Keratinocyte (primary cell): ENCODE measurements around the gene TBKBP1. TPM values are rescaled to one million over a fixed set of nuclear protein-coding genes. Genes with fewer than 3 reads are reported as not detected.

ENCODE experiments used
- DNase-seq: peaks from one replicate; pipeline ENCODE4 v3.0.0-alpha.2; 2011; ENCODE audit warnings: low read depth, missing footprints, low spot score
- FAIRE-seq: peaks from 2 replicates; lab custom pipeline; 2011; peaks lifted over from hg19 to GRCh38; lab: Jason Lieb, UNC
- H2AFZ ChIP-seq: 2 replicates; pipeline ENCODE4 v1.6.0; 2012; ENCODE audit warnings: low read length, control low read depth, inconsistent platforms; ENCODE audit not compliant: control insufficient read depth
- H3K27ac ChIP-seq: 2 replicates; pipeline ENCODE4 v1.5.1; 2011; ENCODE audit warnings: low read length; ENCODE audit not compliant: control insufficient read depth, insufficient read depth
- H3K27me3 ChIP-seq: 3 replicates; pipeline ENCODE4 v1.6.0; 2011; ENCODE audit warnings: low read length; ENCODE audit not compliant: control insufficient read depth, insufficient read depth; ENCODE audit errors: extremely low read depth
- H3K36me3 ChIP-seq, 2 experiments: 2 replicates in 1 of 2; 3 replicates in 1 of 2; pipeline ENCODE4 v1.5.1; 2011; ENCODE audit warnings: low read length in 2 of 2, mild to moderate bottlenecking in 1 of 2; ENCODE audit not compliant: control insufficient read depth in 2 of 2, insufficient read depth in 2 of 2; ENCODE audit errors: extremely low read depth in 1 of 2
- H3K4me1 ChIP-seq: 3 replicates; pipeline ENCODE4 v1.5.1; 2011; ENCODE audit warnings: low read length; ENCODE audit not compliant: control insufficient read depth, insufficient read depth; ENCODE audit errors: extremely low read depth
- H3K4me2 ChIP-seq: 3 replicates; pipeline ENCODE4 v1.6.0; 2011; ENCODE audit warnings: low read depth, low read length; ENCODE audit not compliant: control insufficient read depth, insufficient read depth; ENCODE audit errors: extremely low read depth
- H3K4me3 ChIP-seq, 3 experiments: fragments of 200-600 bp in 1 of 3; sonication (generic) in 1 of 3; 2 replicates in 2 of 3; 3 replicates in 1 of 3; pipeline ENCODE4 v1.5.1; 2011 to 2016; ENCODE audit warnings: low read length in 3 of 3, mild to moderate bottlenecking in 3 of 3, control low read depth in 2 of 3, inconsistent platforms in 1 of 3, low read depth in 1 of 3, mixed read lengths in 1 of 3, mixed run types in 1 of 3, moderate library complexity in 1 of 3; ENCODE audit not compliant: control insufficient read depth in 2 of 3, insufficient read depth in 2 of 3; ENCODE audit errors: extremely low read depth in 1 of 3
- H3K79me2 ChIP-seq: 2 replicates; pipeline ENCODE4 v1.6.0; 2012; ENCODE audit warnings: low read length; ENCODE audit not compliant: control insufficient read depth, insufficient read depth
- H3K9ac ChIP-seq: 3 replicates; pipeline ENCODE4 v1.6.0; 2011; ENCODE audit warnings: low read length; ENCODE audit not compliant: control insufficient read depth, insufficient read depth; ENCODE audit errors: extremely low read depth
- H3K9me1 ChIP-seq: 3 replicates; pipeline ENCODE4 v1.6.0; 2011; ENCODE audit warnings: low read length; ENCODE audit not compliant: control insufficient read depth, insufficient read depth; ENCODE audit errors: extremely low read depth
- H3K9me3 ChIP-seq: 2 replicates; pipeline ENCODE4 v1.5.1; 2012; ENCODE audit warnings: low read depth, low read length; ENCODE audit not compliant: control insufficient read depth
- H4K20me1 ChIP-seq: 3 replicates; pipeline ENCODE4 v1.6.0; 2011; ENCODE audit warnings: low read length; ENCODE audit not compliant: control insufficient read depth, insufficient read depth; ENCODE audit errors: extremely low read depth
- CTCF ChIP-seq, 3 experiments: IDR thresholded peaks in 1 of 3; conservative IDR thresholded peaks in 1 of 3; optimal IDR thresholded peaks in 1 of 3; 2 replicates in 2 of 3; 3 replicates in 1 of 3; pipeline versions ENCODE3 to v1.5.1; 2011; ENCODE audit warnings: low read length in 3 of 3, mild to moderate bottlenecking in 3 of 3, moderate library complexity in 2 of 3, control low read depth in 1 of 3, inconsistent platforms in 1 of 3; ENCODE audit not compliant: insufficient read depth in 2 of 3; ENCODE audit errors: extremely low read depth in 1 of 3
- EZH2 ChIP-seq: IDR thresholded peaks from one replicate; pipeline ENCODE4 v1.6.1; 2012; ENCODE audit warnings: inconsistent platforms, mild to moderate bottlenecking, low read length, moderate library complexity
- dilution Hi-C: fragments of 300-500 bp; cut with MboI; formaldehyde crosslinking; loops from one replicate; pipeline ENCODE4 v1.7.0; 2020; ENCODE audit warnings: low sequenced_read_pairs; ENCODE audit not compliant: extremely low pct_ligation_motif_present
- polyA plus RNA-seq, 5 experiments: library from polyadenylated mRNA; depleted of rRNA in 3 of 5; stranded (reverse) in 3 of 5; stranded (forward) in 1 of 5; unstranded in 1 of 5; fragments of >200 nt; gene quantifications; 1 replicate in 1 of 5; 2 replicates in 3 of 5; 3 replicates in 1 of 5; pipeline versions ENCODE4 v1.2.1 to v1.2.3, GENCODE V29; 2011 to 2012; ENCODE audit warnings: missing spikeins in 2 of 5, low read depth in 1 of 5, low replicate concordance in 1 of 5

Gene TBKBP1
- polyA plus RNA-seq, 1 donor (not counting 4 experiments of a cell fraction or from before 2014, with no cell fraction given) = 4.3 TPM

- H3K36me3 ChIP-seq = peaks cover 0 to 3% of the 10 kb centered on the region in 2 experiments
- H3K9me1 ChIP-seq = no peaks in the 10 kb centered on the region
- DNase-seq (no peak), FAIRE-seq (no peak)
- no peaks in the 10 kb centered on the region for H3K4me1 ChIP-seq
- H3K27ac ChIP-seq = no peak overlapping the region
- H3K4me2 ChIP-seq = no peak overlapping the region
- no peak overlapping the region for H2AFZ ChIP-seq
- no peaks in the 10 kb centered on the region for H3K9me3 ChIP-seq
- no peak overlapping the region for H3K9ac ChIP-seq
- TF ChIP-seq EZH2 (no peak), CTCF (optimal IDR thresholded peaks at IDR 0.05 in 1 of 3, IDR thresholded peaks at IDR 0.05 in 1 of 3, conservative IDR thresholded peaks at IDR 0.05 in 1 of 3; ENCODE audit: extremely low read depth in 1 of 3, insufficient read depth in 2 of 3, low read length in 3 of 3) (no peak)
- no peaks in the 10 kb centered on the region for H3K27me3 ChIP-seq
- no peak overlapping the region for H3K4me3 ChIP-seq
- no peaks in the 10 kb centered on the region for H3K79me2 ChIP-seq
- dilution Hi-C loops = no loop called here
- H4K20me1 ChIP-seq = peaks cover 3% of the 10 kb centered on the region
These were observed 11.9 kb downstream of the TBKBP1 start for GRCh38 chr17:47705536-47706530.

- no peak overlapping the region for H3K9ac ChIP-seq
- no peak overlapping the region for H3K4me2 ChIP-seq
- H3K27me3 ChIP-seq = peaks cover 3% of the 10 kb centered on the region
- no peaks in the 10 kb centered on the region for H3K79me2 ChIP-seq
- FAIRE-seq (no peak), DNase-seq (no peak)
- no peaks in the 10 kb centered on the region for H3K9me3 ChIP-seq
- TF ChIP-seq EZH2 (no peak), CTCF (optimal IDR thresholded peaks at IDR 0.05 in 1 of 3, IDR thresholded peaks at IDR 0.05 in 1 of 3, conservative IDR thresholded peaks at IDR 0.05 in 1 of 3; ENCODE audit: extremely low read depth in 1 of 3, insufficient read depth in 2 of 3, low read length in 3 of 3) (no peak)
- no peaks in the 10 kb centered on the region for H3K9me1 ChIP-seq
- no peak overlapping the region for H2AFZ ChIP-seq
- peaks cover 0 to 3% of the 10 kb centered on the region in 2 experiments for H3K36me3 ChIP-seq
- peaks cover 3% of the 10 kb centered on the region for H4K20me1 ChIP-seq
- dilution Hi-C loops = no loop called here
- no peaks in the 10 kb centered on the region for H3K4me1 ChIP-seq
- H3K27ac ChIP-seq = no peak overlapping the region
- H3K4me3 ChIP-seq = no peak overlapping the region
These were observed 13.3 kb downstream of the TBKBP1 start for GRCh38 chr17:47707056-47707804.
